Astrocyte of the hippocampus (primary cell): Measurements from ENCODE around the gene UBQLN1.

Experiments
- DNase-seq: peaks from one replicate; pipeline ENCODE4 v3.0.0; 2011; ENCODE audit warnings: low read depth, low spot score

The UBQLN1 gene

GRCh38 chr9:83691492-83691891 lies 16.3 kb downstream of the UBQLN1 start:
- no peak for DNase-seq

- no peak for DNase-seq
Measured at GRCh38 chr9:83688921-83689320, 18.8 kb downstream of the UBQLN1 start.

- DNase-seq, result no peak
Measured at GRCh38 chr9:83681490-83681889, 26.3 kb downstream of the UBQLN1 start.

GRCh38 chr9:83680233-83680632 lies 27.5 kb downstream of the UBQLN1 start:
- DNase-seq, result no peak

- DNase-seq, result no peak
Measured at GRCh38 chr9:83677596-83677995, 30.2 kb downstream of the UBQLN1 start.

GRCh38 chr9:83675466-83675865 lies 32.3 kb downstream of the UBQLN1 start:
- peak; percentile 6 for DNase-seq

- DNase-seq, result no peak
Measured at GRCh38 chr9:83671451-83671850, 36.3 kb downstream of the UBQLN1 start.

- no peak for DNase-seq
Measured at GRCh38 chr9:83670381-83670780, 37.4 kb downstream of the UBQLN1 start.

- DNase-seq, result peak; percentile 41
Measured at GRCh38 chr9:83669067-83669466, 38.7 kb downstream of the UBQLN1 start.

GRCh38 chr9:83665580-83666200 lies 42.1 kb downstream of the UBQLN1 start:
- no peak for DNase-seq

- DNase-seq, result no peak
Measured at GRCh38 chr9:83662933-83663332, 44.8 kb downstream of the UBQLN1 start.

GRCh38 chr9:83656952-83657351 lies 50.8 kb downstream of the UBQLN1 start:
- DNase-seq, result no peak

- DNase-seq, result no peak
Measured at GRCh38 chr9:83656032-83656680, 51.6 kb downstream of the UBQLN1 start.

GRCh38 chr9:83655433-83655832 lies 52.3 kb downstream of the UBQLN1 start:
- no peak for DNase-seq

- DNase-seq, result no peak
Measured at GRCh38 chr9:83652433-83652832, 55.3 kb downstream of the UBQLN1 start.

- DNase-seq, result no peak
Measured at GRCh38 chr9:83651558-83651957, 56.2 kb downstream of the UBQLN1 start.

GRCh38 chr9:83649515-83649914 lies 58.2 kb downstream of the UBQLN1 start:
- DNase-seq, result no peak

GRCh38 chr9:83649080-83649479 lies 58.7 kb downstream of the UBQLN1 start:
- DNase-seq, result peak; percentile 56

- DNase-seq, result no peak
Measured at GRCh38 chr9:83646500-83647239, 61.1 kb downstream of the UBQLN1 start.

GRCh38 chr9:83642793-83643192 lies 65.0 kb downstream of the UBQLN1 start:
- DNase-seq, result no peak

GRCh38 chr9:83639266-83639665 lies 68.5 kb downstream of the UBQLN1 start:
- DNase-seq, result no peak

GRCh38 chr9:83637389-83637788 lies 70.4 kb downstream of the UBQLN1 start:
- DNase-seq, result no peak

- no peak for DNase-seq
Measured at GRCh38 chr9:83636813-83637212, 70.9 kb downstream of the UBQLN1 start.
